GM23338 (cell line): ENCODE data around the gene CRMP1. TPM values are rescaled to one million over a fixed set of nuclear protein-coding genes. Genes with fewer than 3 reads are reported as not detected.

ENCODE experiments used
- ATAC-seq: fragments of 200-7000 bp; cut with Tn5 transposase; 3 replicates; pipeline ENCODE4 v1.9.1; 2020
- DNase-seq: peaks from one replicate; pipeline ENCODE4 v3.0.0-alpha.2; 2015; ENCODE audit warnings: low spot score
- H2AFZ ChIP-seq: fragments of 200-600 bp; sonication (generic); 2 replicates; pipeline ENCODE4 v1.8.0; 2016; ENCODE audit warnings: antibody characterized with exemption, mild to moderate bottlenecking, moderate library complexity
- H3F3A ChIP-seq: fragments of 200-600 bp; sonication (generic); replicated peaks from 2 replicates; pipeline ENCODE4 v1.8.0; 2017; ENCODE audit warnings: antibody characterized with exemption, mixed run types, low read depth
- H3K27ac ChIP-seq: fragments of 200-600 bp; sonication (generic); 2 replicates; pipeline ENCODE4 v1.6.1; 2016; ENCODE audit warnings: low read depth
- H3K27me3 ChIP-seq: fragments of 200-600 bp; sonication (generic); 2 replicates; pipeline ENCODE4 v1.8.0; 2016; ENCODE audit warnings: mild to moderate bottlenecking, mixed run types, moderate library complexity; ENCODE audit not compliant: insufficient read depth
- H3K36me3 ChIP-seq: fragments of 200-600 bp; sonication (generic); 2 replicates; pipeline ENCODE4 v1.8.0; 2016; ENCODE audit warnings: mild to moderate bottlenecking; ENCODE audit not compliant: insufficient read depth
- H3K4me1 ChIP-seq: fragments of 200-600 bp; sonication (generic); 2 replicates; pipeline ENCODE4 v1.8.0; 2016; ENCODE audit warnings: mild to moderate bottlenecking, moderate library complexity; ENCODE audit not compliant: insufficient read depth
- H3K4me2 ChIP-seq: fragments of 200-600 bp; sonication (generic); 2 replicates; pipeline ENCODE4 v1.7.1; 2017; ENCODE audit warnings: mixed run types
- H3K4me3 ChIP-seq: fragments of 200-600 bp; sonication (generic); 2 replicates; pipeline ENCODE4 v1.6.1; 2016; ENCODE audit warnings: mixed run types
- H3K79me2 ChIP-seq: fragments of 200-600 bp; sonication (generic); replicated peaks from 2 replicates; pipeline ENCODE4 v1.8.0; 2017; ENCODE audit warnings: mild to moderate bottlenecking; ENCODE audit not compliant: insufficient read depth
- H3K9me2 ChIP-seq: fragments of 200-600 bp; sonication (generic); 2 replicates; pipeline ENCODE4 v1.8.0; 2017; ENCODE audit not compliant: insufficient read depth
- H4K20me1 ChIP-seq: fragments of 200-600 bp; sonication (generic); replicated peaks from 2 replicates; pipeline ENCODE4 v1.8.0; 2017; ENCODE audit warnings: mild to moderate bottlenecking; ENCODE audit not compliant: insufficient read depth
- H3K27ac Mint-ChIP-seq: 2 replicates; pipeline ENCODE4 v1.8.0; 2020; ENCODE audit warnings: inconsistent platforms, mild to moderate bottlenecking, moderate library complexity, mixed read lengths
- H3K27me3 Mint-ChIP-seq: 3 replicates; pipeline ENCODE4 v1.8.0; 2022; ENCODE audit warnings: low read depth, mild to moderate bottlenecking, moderate library complexity, mixed read lengths, inconsistent platforms; ENCODE audit not compliant: insufficient read depth, poor library complexity
- H3K36me3 Mint-ChIP-seq: 3 replicates; pipeline ENCODE4 v1.8.0; 2021; ENCODE audit warnings: low read depth, mild to moderate bottlenecking, inconsistent platforms, moderate library complexity, mixed read lengths
- H3K4me1 Mint-ChIP-seq: 3 replicates; pipeline ENCODE4 v1.8.0; 2020; ENCODE audit warnings: mild to moderate bottlenecking, inconsistent platforms, mixed read lengths
- H3K4me3 Mint-ChIP-seq: 3 replicates; pipeline ENCODE4 v1.8.0; 2021; ENCODE audit warnings: moderate library complexity, mild to moderate bottlenecking, inconsistent platforms, mixed read lengths
- H3K9me3 Mint-ChIP-seq: 3 replicates; pipeline ENCODE4 v1.8.0; 2020; ENCODE audit warnings: moderate library complexity, mild to moderate bottlenecking, inconsistent platforms, mixed read lengths
- CREB1 ChIP-seq: fragments of 250-450 bp; sonication (Bioruptor Pico); IDR thresholded peaks from 2 replicates; pipeline ENCODE4 v1.5.0; 2020; ENCODE audit warnings: low read depth, mild to moderate bottlenecking, moderate library complexity
- CTCF ChIP-seq, 2 experiments: fragments of 200-600 bp in 1 of 2; sonication (generic) in 1 of 2; conservative IDR thresholded peaks; 2 replicates each; pipeline versions ENCODE4 v1.5.1 to v1.6.1; 2016 to 2017; ENCODE audit warnings: antibody characterized with exemption in 2 of 2, low read depth in 2 of 2, mild to moderate bottlenecking in 2 of 2, moderate library complexity in 1 of 2
- ETS1 ChIP-seq: IDR thresholded peaks from 2 replicates; pipeline ENCODE4 v1.6.1; 2016; ENCODE audit warnings: antibody characterized with exemption
- EZH2 ChIP-seq: fragments of 200-600 bp; sonication (generic); IDR thresholded peaks from one replicate; pipeline ENCODE4 v1.8.0; 2017; ENCODE audit warnings: antibody characterized with exemption, mild to moderate bottlenecking, low read depth; ENCODE audit not compliant: unreplicated experiment
- EZH2phosphoT487 ChIP-seq: fragments of 200-600 bp; sonication (generic); IDR thresholded peaks from one replicate; pipeline ENCODE4 v1.8.1; 2018; ENCODE audit warnings: antibody characterized with exemption; ENCODE audit not compliant: unreplicated experiment
- JUNB ChIP-seq: IDR thresholded peaks from one replicate; pipeline ENCODE4 v1.6.1; 2016; ENCODE audit warnings: antibody characterized with exemption; ENCODE audit not compliant: unreplicated experiment
- NANOG ChIP-seq: IDR thresholded peaks from 2 replicates; pipeline ENCODE4 v1.6.1; 2016; ENCODE audit warnings: antibody characterized with exemption, borderline replicate concordance
- POLR2AphosphoS5 ChIP-seq: IDR thresholded peaks from 2 replicates; pipeline ENCODE4 v1.6.1; 2016; ENCODE audit warnings: antibody characterized with exemption, low read depth
- REST ChIP-seq: IDR thresholded peaks from one replicate; pipeline ENCODE4 v1.6.1; 2018; ENCODE audit warnings: antibody characterized with exemption; ENCODE audit not compliant: unreplicated experiment
- STAT1 ChIP-seq: IDR thresholded peaks from one replicate; pipeline ENCODE4 v1.6.1; 2016; ENCODE audit warnings: antibody characterized with exemption; ENCODE audit not compliant: unreplicated experiment
- ZNF114 ChIP-seq: fragments of 250-450 bp; sonication (Bioruptor Pico); IDR thresholded peaks from 2 replicates; pipeline ENCODE4 v1.5.0; 2020; ENCODE audit warnings: mild to moderate bottlenecking, moderate library complexity
- ZNF331 ChIP-seq: fragments of 250-450 bp; sonication (Bioruptor Pico); IDR thresholded peaks from 2 replicates; pipeline ENCODE4 v1.5.0; 2020; ENCODE audit warnings: low read depth, mild to moderate bottlenecking, moderate library complexity
- ZNF462 ChIP-seq: fragments of 250-450 bp; sonication (Bioruptor Pico); IDR thresholded peaks from 2 replicates; pipeline ENCODE4 v1.5.0; 2020; ENCODE audit warnings: mild to moderate bottlenecking, moderate library complexity
- polyA plus RNA-seq: library from polyadenylated mRNA; unstranded; fragments of >200 nt; fragmentation: Nextera tagmentation; extraction: Ambion mirVana; gene quantifications from 2 replicates; pipeline ENCODE4 v1.2.1, GENCODE V29; 2016
- total RNA-seq: library from RNA; depleted of rRNA; stranded (reverse); fragments of >200 nt; shearing (Covaris generic); gene quantifications from 2 replicates; pipeline ENCODE4 v1.2.3, GENCODE V29; 2014

The CRMP1 gene
- total and polyA plus RNA-seq, 2 experiments from 2014 or later, result 52.7 to 146 TPM

GRCh38 chr4:5784021-5784420 is 108.9 kb downstream of the CRMP1 start:
- peaks cover 3% of the 10 kb centered on the region for H3K27me3 Mint-ChIP-seq
- Histone ChIP-seq H3K4me2 (no peak overlapping the region), H4K20me1 (no peaks in the 10 kb centered on the region), H3K27ac (no peak overlapping the region), H3F3A (no peaks in the 10 kb centered on the region), H3K36me3 (no peaks in the 10 kb centered on the region), H3K4me1 (no peaks in the 10 kb centered on the region), H3K27me3 (no peaks in the 10 kb centered on the region), H3K4me3 (no peak overlapping the region), H3K9me2 (no peaks in the 10 kb centered on the region), H2AFZ (no peak overlapping the region), H3K79me2 (no peaks in the 10 kb centered on the region)
- ATAC-seq (no peak), DNase-seq (no peak)
- no peak overlapping the region for H3K4me3 Mint-ChIP-seq
- H3K4me1 Mint-ChIP-seq, result peaks cover 7% of the 10 kb centered on the region; the same call in 1 of the 3 replicates
- no peak overlapping the region for H3K27ac Mint-ChIP-seq
- H3K9me3 Mint-ChIP-seq, result no peaks in the 10 kb centered on the region
- TF ChIP-seq REST (no peak), CTCF (conservative IDR thresholded peaks at IDR 0.05; ENCODE audit: low read depth in 2 of 2) (no peak), ETS1 (no peak), ZNF462 (CRISPR knock-in tag) (no peak), STAT1 (no peak), EZH2phosphoT487 (no peak), JUNB (no peak), ZNF114 (CRISPR knock-in tag) (no peak), POLR2AphosphoS5 (no peak), CREB1 (CRISPR knock-in tag) (no peak), EZH2 (no peak), ZNF331 (no peak), NANOG (no peak)
- H3K36me3 Mint-ChIP-seq, result peaks cover 39% of the 10 kb centered on the region
